IMR-90 (cell line): ENCODE measurements around the gene FAIM2. TPM values are rescaled to one million over a fixed set of nuclear protein-coding genes. Genes with fewer than 3 reads are reported as not detected.

Source experiments
- ATAC-seq: fragments of 200-7000 bp; cut with Tn5 transposase; 2 replicates; pipeline ENCODE4 v1.9.1; 2020; ENCODE audit warnings: low read depth, mild to moderate bottlenecking, moderate library complexity
- BruUV-seq: library from RNA; stranded (reverse); fragments of 400-500 nt; replicated peaks from 2 replicates; lab custom pipeline; 2021; lab: Mats Ljungman, UMichigan
- CTCF ChIA-PET: fragments of 300-600 bp; formaldehyde crosslinking; extraction: SDS; loops from one replicate; lab custom pipeline; 2021; ENCODE audit warnings: antibody characterized with exemption; lab: Yijun Ruan, JAX
- POLR2A ChIA-PET: fragments of 300-600 bp; sonication (Branson Sonifier 250); formaldehyde crosslinking; loops from one replicate; lab custom pipeline; 2022; ENCODE audit warnings: antibody characterized with exemption; ENCODE audit not compliant: unreplicated experiment; lab: Charles Lee
- DNase-seq: peaks from one replicate; pipeline ENCODE4 v3.0.0; 2013
- H2AFZ ChIP-seq: replicated peaks from 2 replicates; pipeline ENCODE3; 2013; ENCODE audit warnings: low read length, mild to moderate bottlenecking; ENCODE audit not compliant: poor library complexity
- H2AK5ac ChIP-seq: 2 replicates; pipeline ENCODE4 v1.6.1; 2013; ENCODE audit warnings: low read depth, low read length, inconsistent platforms
- H2AK9ac ChIP-seq: replicated peaks from 2 replicates; pipeline ENCODE3; 2013; ENCODE audit warnings: mild to moderate bottlenecking, low read depth, low read length, moderate library complexity; ENCODE audit not compliant: poor library complexity
- H2BK120ac ChIP-seq: 2 replicates; pipeline ENCODE4 v1.6.1; 2013; ENCODE audit warnings: low read depth, low read length, inconsistent platforms
- H2BK15ac ChIP-seq: 3 replicates; pipeline ENCODE4 v1.6.1; 2013; ENCODE audit warnings: low read depth, low read length, inconsistent platforms
- H2BK20ac ChIP-seq: 2 replicates; pipeline ENCODE4 v1.6.1; 2013; ENCODE audit warnings: low read depth, mild to moderate bottlenecking, inconsistent platforms, low read length, moderate library complexity
- H2BK5ac ChIP-seq: 2 replicates; pipeline ENCODE4 v1.6.1; 2013; ENCODE audit warnings: mild to moderate bottlenecking, low read depth, low read length, inconsistent platforms; ENCODE audit not compliant: poor library complexity, severe bottlenecking
- H3K14ac ChIP-seq: replicated peaks from 2 replicates; pipeline ENCODE4 v1.6.1; 2013; ENCODE audit warnings: low read depth, low read length, inconsistent platforms
- H3K18ac ChIP-seq: 2 replicates; pipeline ENCODE4 v1.6.1; 2013; ENCODE audit warnings: low read depth, low read length, control low read depth
- H3K23ac ChIP-seq: 2 replicates; pipeline ENCODE4 v1.6.1; 2013; ENCODE audit warnings: low read depth, low read length, inconsistent platforms
- H3K27ac ChIP-seq: 2 replicates; pipeline ENCODE4 v1.5.1; 2013; ENCODE audit warnings: mild to moderate bottlenecking, control low read depth, low read length; ENCODE audit not compliant: insufficient read depth
- H3K27me3 ChIP-seq: 2 replicates; pipeline ENCODE4 v1.6.1; 2013; ENCODE audit warnings: low read length; ENCODE audit not compliant: control insufficient read depth, insufficient read depth
- H3K36me3 ChIP-seq: 2 replicates; pipeline ENCODE4 v1.6.1; 2013; ENCODE audit warnings: low read length, mixed read lengths; ENCODE audit not compliant: control insufficient read depth, insufficient read depth
- H3K4ac ChIP-seq: 2 replicates; pipeline ENCODE4 v1.6.1; 2013; ENCODE audit warnings: low read depth, low read length, inconsistent platforms
- H3K4me1 ChIP-seq: 2 replicates; pipeline ENCODE4 v1.6.1; 2013; ENCODE audit warnings: low read length, mixed read lengths; ENCODE audit not compliant: control insufficient read depth, insufficient read depth
- H3K4me2 ChIP-seq: 2 replicates; pipeline ENCODE4 v1.6.1; 2013; ENCODE audit warnings: low read depth, mild to moderate bottlenecking, control low read depth, low read length, moderate library complexity
- H3K4me3 ChIP-seq: 2 replicates; pipeline ENCODE4 v1.5.1; 2013; ENCODE audit warnings: low read depth, mild to moderate bottlenecking, control low read depth, low read length, moderate library complexity; ENCODE audit not compliant: insufficient read depth
- H3K56ac ChIP-seq: 2 replicates; pipeline ENCODE4 v1.6.1; 2013; ENCODE audit warnings: low read length, inconsistent platforms; ENCODE audit not compliant: insufficient read depth; ENCODE audit errors: extremely low read depth
- H3K79me1 ChIP-seq, 2 experiments: 2 replicates each; pipeline ENCODE4 v1.6.1; 2013; ENCODE audit warnings: low read length in 2 of 2, inconsistent platforms in 1 of 2, low read depth in 1 of 2
- H3K9ac ChIP-seq: 2 replicates; pipeline ENCODE4 v1.6.1; 2013; ENCODE audit warnings: low read depth, low read length, control low read depth
- H3K9me1 ChIP-seq: 2 replicates; pipeline ENCODE4 v1.6.1; 2013; ENCODE audit warnings: low read length, inconsistent platforms; ENCODE audit not compliant: insufficient read depth
- H3K9me3 ChIP-seq: 2 replicates; pipeline ENCODE4 v1.6.1; 2013; ENCODE audit warnings: low read length; ENCODE audit not compliant: control insufficient read depth, insufficient read depth
- H4K20me1 ChIP-seq: 2 replicates; pipeline ENCODE4 v1.6.1; 2013; ENCODE audit warnings: low read length, inconsistent platforms; ENCODE audit not compliant: insufficient read depth
- H4K5ac ChIP-seq: 2 replicates; pipeline ENCODE4 v1.6.1; 2013; ENCODE audit warnings: mild to moderate bottlenecking, low read depth, low read length, control low read depth
- H4K8ac ChIP-seq, 2 experiments: 2 replicates each; pipeline ENCODE4 v1.6.1; 2013; ENCODE audit warnings: low read depth in 2 of 2, low read length in 2 of 2, control low read depth in 1 of 2, inconsistent platforms in 1 of 2
- H4K91ac ChIP-seq: 2 replicates; pipeline ENCODE4 v1.6.1; 2013; ENCODE audit warnings: low read depth, low read length, inconsistent platforms; ENCODE audit not compliant: insufficient read depth
- FOS ChIP-seq: fragments of 150-350 bp; IDR thresholded peaks from 2 replicates; pipeline ENCODE4 v1.6.1; 2016; ENCODE audit warnings: low read depth, low read length
- MAZ ChIP-seq: IDR thresholded peaks from 2 replicates; pipeline ENCODE4 v1.6.1; 2012; ENCODE audit warnings: low read depth, mild to moderate bottlenecking, low read length, improper control_type of control experiment, moderate library complexity, borderline replicate concordance
- WGBS, 2 experiments: methylation state at CpG; one replicate each; pipeline versions ENCODE4 v1.1.5 to v1.1.7; 2013; ENCODE audit warnings: missing lambda C conversion rate in 2 of 2; ENCODE audit not compliant: insufficient read length in 1 of 2; ENCODE audit errors: extremely low coverage in 2 of 2; 5-methylcytosine and 5-hydroxymethylcytosine counted together
- dilution Hi-C: fragments of 300-500 bp; cut with HindIII; formaldehyde crosslinking; loops from one replicate; pipeline ENCODE4 v1.14.3; 2018; ENCODE audit warnings: low sequenced_read_pairs; ENCODE audit not compliant: unreplicated experiment
- in situ Hi-C: fragments of 300-500 bp; cut with MboI; formaldehyde crosslinking; loops from 3 replicates; pipeline ENCODE4 v1.14.3; 2019; ENCODE audit warnings: low sequenced_read_pairs, inconsistent platforms, mixed read lengths
- intact Hi-C: fragments of 100-400 bp; cut with micrococcal nuclease; formaldehyde crosslinking; loops from 2 replicates; pipeline ENCODE4 v1.10.0; 2022
- polyA plus RNA-seq, 3 experiments: library from polyadenylated mRNA; depleted of rRNA; stranded (reverse); fragments of >200 nt; gene quantifications; 2 replicates each; pipeline ENCODE4 v1.2.3, GENCODE V29; 2012; ENCODE audit warnings: low replicate concordance in 1 of 3
- total RNA-seq: library from RNA; depleted of rRNA; stranded (reverse); fragments of >200 nt; gene quantifications from 2 replicates; pipeline ENCODE4 v1.2.3, GENCODE V29; 2012

Gene FAIM2
- total and polyA plus RNA-seq, 2 of the 4 experiments (the other 2 are of a cell fraction): 0.72 to 5.3 TPM

DNA sequence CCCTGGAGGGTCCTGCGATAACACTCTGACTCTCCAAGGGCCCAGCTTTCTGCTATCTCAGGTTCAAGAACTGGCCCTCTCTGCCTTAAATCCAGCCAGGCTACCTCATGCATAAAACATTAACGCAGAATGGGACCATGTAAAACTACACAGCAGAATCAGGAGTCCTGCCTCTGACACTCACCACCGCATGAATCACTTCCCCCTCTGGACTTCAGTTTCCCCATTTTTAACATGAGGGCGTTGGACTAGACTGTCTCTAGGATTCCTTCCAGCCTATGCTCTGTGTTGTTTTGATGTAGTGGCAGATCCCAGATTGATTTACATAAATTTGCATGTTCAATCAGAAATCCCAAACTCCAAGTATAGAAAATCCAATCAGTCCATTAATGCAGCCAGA is 78.8 kb downstream of the FAIM2 start:
- Histone ChIP-seq H2AK9ac (no peak overlapping the region), H4K91ac (no peak overlapping the region), H2BK20ac (0 out of 2 replicates have a peak overlapping the region, but pooled peaks have one; percentile 6), H2AK5ac (no peak overlapping the region), H3K4me2 (peak overlapping the region; percentile 93), H3K56ac (no peak overlapping the region), H2AFZ (peak overlapping the region; percentile 3), H3K27me3 (no peaks in the 10 kb centered on the region), H2BK120ac (no peak overlapping the region), H3K4me3 (no peak overlapping the region), H3K14ac (peak overlapping the region; percentile 29; the same call in 1 of the 2 replicates), H3K36me3 (peaks cover 6% of the 10 kb centered on the region; the same call in 1 of the 2 replicates), H3K9me1 (peaks cover 33% of the 10 kb centered on the region), H4K8ac (peak overlapping the region in 1 of 2 experiments; percentile 38; a peak in 2 of 4 replicates), H2BK15ac (no peak overlapping the region), H3K4me1 (peaks cover 27% of the 10 kb centered on the region), H3K23ac (peak overlapping the region; percentile 45; the same call in 1 of the 2 replicates), H3K9ac (no peak overlapping the region), H3K18ac (no peak overlapping the region), H3K9me3 (no peaks in the 10 kb centered on the region), H4K5ac (no peak overlapping the region), H2BK5ac (peak overlapping the region; percentile 44), H3K27ac (peak overlapping the region; percentile 61), H3K79me1 (peaks cover 26 to 89% of the 10 kb centered on the region in 2 experiments), H3K4ac (peak overlapping the region; percentile 10; the same call in 1 of the 2 replicates), H4K20me1 (peaks cover 75% of the 10 kb centered on the region)
- intact Hi-C loops (no loop called here), in situ Hi-C loops (no loop called here), dilution Hi-C loops (no loop called here)
- ChIA-PET POLR2A (interaction anchor here (0.6 kb wide), 2 partner anchors 227 to 322 kb away, joined by 3 to 4 read pairs; no protein-coding TSS in a partner anchor), CTCF (interaction anchor here (1.2 kb wide), 1 partner anchor 84 kb away, joined by 3 read pairs; the partner anchor contains the start of gene TMBIM6)
- no TSS peak for BruUV-seq
- DNase-seq (peak; percentile 83), ATAC-seq (peak; percentile 8; the same call in 1 of the 2 replicates)
- 0 out of 2 replicates have a peak, but pooled peaks have one; percentile 19 for TF ChIP-seq FOS
- no peak for TF ChIP-seq MAZ
- WGBS, 2 experiments: no CpG with 5 or more reads among the region's 4 CpGs
